ENCODE results near the gene USP9X.

DNA sequence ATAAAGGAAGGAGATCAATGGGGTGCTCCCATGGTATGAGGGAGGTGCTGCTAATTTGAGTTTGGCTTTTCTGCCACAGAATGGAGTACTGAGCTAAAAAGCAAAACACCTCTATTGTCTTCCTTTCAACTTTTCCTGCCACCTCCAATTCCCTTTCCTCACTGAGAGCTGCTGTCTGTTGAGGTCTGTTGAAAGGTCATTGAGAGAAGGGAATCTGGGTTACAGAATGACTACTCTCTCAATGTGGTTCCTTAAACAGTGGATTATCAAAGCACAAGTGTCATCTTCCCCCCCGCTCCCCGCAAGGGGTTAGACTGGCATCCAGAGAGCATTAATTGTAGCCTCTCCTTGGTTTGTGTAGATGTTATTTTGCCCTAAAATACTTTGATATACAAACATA is 10.7 kb downstream of the USP9X start:
- TF ChIP-seq POLR2AphosphoS5 (IDR thresholded peaks at IDR 0.05; ENCODE audit: low read depth, low read length) (no peak), POLR2A (IDR thresholded peaks at IDR 0.05; ENCODE audit: low read depth, low read length) (no peak), TAF1 (IDR thresholded peaks at IDR 0.05; ENCODE audit: borderline replicate concordance, low read depth, low read length) (no peak)

Measured in GM12892 (cell line).